NCI-H1105 (cell line): Measurements from ENCODE around the gene NSD1.
"Not testable (repeated sequence)": the region's sequence is repeated elsewhere in the genome, so short reads cannot be mapped to it uniquely, and the experiment has no call there.

Experiments
- DNase-seq: peaks from one replicate; lab custom pipeline; 2025; lab: John Stamatoyannopoulos, UW

NSD1 gene

DNA sequence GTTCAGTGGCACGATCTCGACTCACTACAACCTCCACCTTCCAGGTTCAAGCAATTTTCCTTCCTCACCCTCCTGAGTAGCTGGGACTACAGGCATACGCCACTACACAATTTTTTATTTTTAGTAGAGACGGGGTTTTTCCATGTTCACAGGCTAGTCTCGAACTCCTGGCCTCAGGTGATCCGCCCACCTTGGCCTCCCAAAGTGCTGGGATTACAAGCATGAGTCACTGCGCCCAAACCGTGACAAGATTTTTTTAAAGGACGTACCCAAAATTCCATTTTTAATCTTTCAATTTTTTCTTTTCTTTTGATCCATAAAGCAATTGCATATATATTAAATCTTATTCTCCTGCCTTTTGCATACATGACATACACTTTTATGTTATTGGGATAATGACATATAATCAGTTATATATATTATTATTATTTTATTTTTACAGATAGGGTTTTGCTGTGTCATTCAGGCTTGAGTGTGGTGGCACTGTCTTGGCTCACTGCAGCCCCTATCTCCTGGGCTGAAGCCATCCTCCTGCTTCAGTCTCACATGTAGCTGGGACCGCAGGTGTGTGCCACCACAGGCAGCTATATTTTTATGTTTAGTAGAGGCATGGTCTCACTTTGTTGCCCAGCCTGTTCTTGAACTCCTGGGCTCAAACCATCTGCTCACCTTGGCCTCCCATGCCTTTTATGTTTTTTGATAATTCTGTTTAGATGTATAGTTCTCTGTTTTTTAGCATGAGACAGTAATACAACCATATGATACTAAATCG lies 98.1 kb downstream of the NSD1 start:
- no peak for DNase-seq

- DNase-seq: no peak
Observed at GRCh38 chr5:177232358-177232757, 98.8 kb downstream of the NSD1 start.

- no peak for DNase-seq
Observed at GRCh38 chr5:177232761-177233160, 99.2 kb downstream of the NSD1 start.

DNA sequence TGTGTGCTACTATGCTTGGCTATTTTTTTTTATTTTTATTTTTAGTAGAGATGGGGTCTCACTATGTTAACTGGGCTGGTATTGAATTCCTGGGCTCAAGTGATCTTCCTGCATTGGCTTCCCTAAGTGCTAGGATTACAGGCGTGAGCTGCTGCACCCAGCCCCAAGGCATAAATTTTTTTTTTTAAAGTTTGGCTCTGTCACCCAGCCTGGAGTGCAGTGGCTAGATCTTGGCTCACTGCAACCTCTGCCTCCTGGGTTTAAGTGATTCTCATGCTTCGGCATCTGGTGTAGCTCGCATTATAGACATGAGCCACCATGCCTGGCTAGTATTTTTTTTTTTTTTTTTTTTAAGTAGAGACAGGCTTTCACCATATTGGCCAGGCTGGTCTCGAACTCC lies 99.6 kb downstream of the NSD1 start:
- DNase-seq: no peak

GRCh38 chr5:177233802-177234201 lies 100.2 kb downstream of the NSD1 start:
- no peak for DNase-seq

DNA sequence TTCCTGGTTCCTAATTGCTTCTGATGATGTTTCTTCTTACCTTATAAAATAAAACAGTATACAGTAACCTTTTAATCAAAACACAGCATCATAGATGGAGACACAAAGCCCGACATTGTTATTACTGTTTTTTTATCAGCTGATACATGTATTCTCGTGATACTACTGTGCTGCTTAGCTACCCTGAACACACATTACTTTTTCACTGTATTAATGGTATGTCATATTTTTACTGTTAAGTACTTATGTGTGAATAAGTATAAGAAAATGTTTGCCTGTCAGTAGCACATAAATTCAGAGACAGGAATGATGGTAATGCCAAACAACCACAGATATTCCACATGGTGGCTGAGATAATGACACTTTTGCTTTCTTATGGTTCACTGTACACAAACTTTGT lies 101.3 kb downstream of the NSD1 start:
- no peak for DNase-seq

- no peak for DNase-seq
Observed at GRCh38 chr5:177241768-177242167, 108.2 kb downstream of the NSD1 start.

DNA sequence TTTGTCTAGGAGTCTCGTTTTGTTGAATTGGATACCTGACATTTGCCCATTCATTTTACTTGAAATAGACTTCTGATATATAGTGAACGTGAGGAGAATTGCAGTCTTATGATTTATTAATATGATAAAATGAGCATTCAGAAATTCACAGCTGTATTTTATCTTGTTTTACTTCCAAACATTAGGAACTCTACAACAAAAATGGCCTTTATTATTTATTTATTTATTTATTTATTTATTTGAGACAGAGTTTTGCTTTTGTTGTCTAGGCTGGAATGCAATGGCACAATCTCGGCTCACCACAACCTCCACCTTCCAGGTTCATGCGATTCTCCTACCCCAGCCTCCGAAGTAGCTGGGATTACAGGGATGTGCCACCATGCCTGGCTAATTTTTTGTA lies 108.7 kb downstream of the NSD1 start:
- DNase-seq: no peak

- DNase-seq: no peak
Observed at GRCh38 chr5:177249761-177250537, 116.4 kb downstream of the NSD1 start.

DNA sequence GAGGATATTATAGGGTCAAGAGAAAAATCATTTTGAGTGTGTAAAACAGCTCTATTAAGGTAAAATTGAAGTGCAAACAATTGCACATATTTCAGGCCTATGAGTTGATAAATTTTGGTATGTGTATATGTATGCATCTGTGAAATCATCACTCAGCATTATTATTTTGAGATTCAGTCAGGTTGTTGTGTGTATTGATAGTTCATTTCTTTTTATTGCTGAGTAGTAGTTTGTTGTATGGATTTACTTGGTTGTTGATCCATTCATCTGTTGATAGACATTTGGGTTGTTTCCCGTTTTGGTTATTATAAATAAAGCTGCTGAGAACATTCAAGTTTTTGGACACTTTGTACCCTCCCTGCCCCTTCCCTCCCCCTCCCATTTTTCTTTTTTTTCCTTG lies 119.7 kb downstream of the NSD1 start:
- DNase-seq: no peak

- no peak for DNase-seq
Observed at GRCh38 chr5:177256296-177256695, 122.7 kb downstream of the NSD1 start.

DNA sequence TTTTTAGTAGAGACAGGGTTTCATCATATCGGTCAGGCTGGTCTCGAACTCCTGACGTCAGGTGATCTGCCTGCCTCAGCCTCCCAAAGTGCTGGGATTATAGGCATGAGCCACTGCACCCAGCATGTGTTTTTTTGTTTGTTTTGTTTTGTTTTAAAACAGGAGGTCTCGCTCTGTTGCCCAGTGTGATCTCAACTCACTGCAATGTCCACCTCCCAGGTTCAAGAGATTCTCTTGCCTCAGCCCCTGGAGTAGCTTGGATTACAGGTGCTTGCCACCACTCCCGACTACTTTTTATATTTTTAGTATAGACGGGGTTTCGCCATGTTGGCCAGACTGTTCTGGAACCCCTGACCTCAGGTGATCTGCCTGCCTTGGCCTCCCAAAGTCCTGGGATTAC lies 125.1 kb downstream of the NSD1 start:
- not testable (repeated sequence) for DNase-seq

GRCh38 chr5:177260961-177261360 lies 127.4 kb downstream of the NSD1 start:
- DNase-seq: no peak

DNA sequence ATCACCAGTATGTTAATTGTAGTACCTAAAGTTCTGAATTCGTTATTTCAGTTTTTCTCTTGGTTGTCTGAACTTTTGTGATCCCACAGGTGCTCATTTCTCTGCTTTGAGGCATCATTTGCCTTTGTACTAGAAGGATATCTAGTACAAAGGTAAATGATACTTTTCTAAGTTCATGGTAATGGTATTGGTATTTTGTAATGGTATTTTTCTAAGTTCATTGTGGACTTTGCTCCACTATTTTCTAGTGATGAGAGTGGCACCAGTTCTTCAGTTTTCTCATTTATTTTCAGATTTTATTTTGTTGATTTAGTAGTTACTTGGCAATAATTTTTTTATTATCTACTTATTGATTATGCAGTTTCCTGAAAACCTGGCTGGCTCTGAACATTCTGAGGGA lies 127.9 kb downstream of the NSD1 start:
- DNase-seq: no peak

GRCh38 chr5:177264178-177264577 lies 130.6 kb downstream of the NSD1 start:
- no peak for DNase-seq

DNA sequence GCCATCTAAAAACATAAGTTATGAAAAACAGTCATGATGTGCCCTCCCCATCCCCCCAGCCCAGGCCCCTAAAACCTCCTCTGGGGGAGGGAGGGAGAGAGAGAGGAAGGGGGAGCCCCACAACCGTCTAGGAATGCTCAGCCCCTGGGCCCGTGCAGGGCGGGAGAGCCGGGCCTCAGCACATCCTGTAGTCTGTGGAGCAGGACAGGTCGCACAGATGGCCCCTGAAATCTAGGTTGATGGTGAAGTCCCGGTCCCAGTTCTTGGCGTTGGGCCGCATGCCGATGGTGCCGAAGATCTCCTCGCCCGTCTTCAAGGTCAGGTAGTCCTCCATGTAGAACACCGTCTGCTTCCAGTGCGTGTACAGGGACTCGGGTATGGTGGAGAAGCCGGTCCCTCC lies 131.8 kb downstream of the NSD1 start:
- no peak for DNase-seq

- no peak for DNase-seq
Observed at GRCh38 chr5:177269232-177269895, 135.8 kb downstream of the NSD1 start.

DNA sequence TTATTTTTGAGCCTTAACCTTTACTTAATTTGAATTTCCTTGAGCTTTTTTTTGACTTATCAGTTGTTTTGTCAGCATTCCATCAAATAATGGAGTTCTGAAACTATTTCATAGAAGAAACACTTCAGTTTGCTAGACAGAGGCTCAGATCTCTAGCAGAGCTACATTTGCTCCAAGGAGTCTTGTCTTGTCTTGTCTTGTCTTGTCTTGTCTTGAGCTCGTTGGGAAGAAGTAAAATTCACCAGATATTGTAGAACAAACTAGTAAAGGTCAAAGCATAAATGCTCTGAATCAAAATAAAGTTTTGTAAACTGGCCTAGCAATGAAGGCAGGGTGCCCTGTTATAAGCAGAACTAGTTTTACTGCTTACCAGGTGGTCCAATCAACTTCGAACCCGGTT lies 136.4 kb downstream of the NSD1 start:
- no peak for DNase-seq

GRCh38 chr5:177270653-177271052 lies 137.1 kb downstream of the NSD1 start:
- DNase-seq: no peak

GRCh38 chr5:177271113-177271512 lies 137.5 kb downstream of the NSD1 start:
- DNase-seq: no peak

- DNase-seq: no peak
Observed at GRCh38 chr5:177275883-177276282, 142.3 kb downstream of the NSD1 start.

- no peak for DNase-seq
Observed at GRCh38 chr5:177276886-177277285, 143.3 kb downstream of the NSD1 start.

DNA sequence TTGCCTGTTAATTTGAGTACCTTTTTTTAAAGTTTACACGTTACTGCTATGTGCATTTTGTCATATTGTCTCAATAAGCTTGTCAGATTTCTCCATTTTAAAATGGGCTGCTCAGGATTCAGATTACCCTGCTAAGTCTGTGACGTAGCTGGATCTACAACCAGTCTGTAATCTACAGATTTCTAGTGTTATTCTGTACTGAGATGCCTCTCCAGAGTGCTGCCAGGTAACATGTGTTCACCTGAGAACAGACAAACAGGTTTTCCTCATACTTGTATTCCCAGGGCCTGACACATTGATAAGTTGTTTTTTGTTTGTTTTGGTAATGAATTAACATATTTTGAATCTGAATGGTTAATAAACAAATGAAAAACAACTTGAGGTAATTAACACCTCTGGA lies 154.6 kb downstream of the NSD1 start:
- DNase-seq: no peak
